CD4-positive, alpha-beta T cell treated with Interferon alpha-2 for 1 hour (primary cell): Measurements from ENCODE around the gene TMEM270.
"Not testable (repeated sequence)": the region's sequence is repeated elsewhere in the genome, so short reads cannot be mapped to it uniquely, and the experiment has no call there.

ENCODE experiments used
- DNase-seq, 2 donors: peaks; one replicate each; pipeline ENCODE4 v3.0.0-alpha.2; 2020 to 2022

TMEM270 gene

GRCh38 chr7:73864981-73865711 is 4.2 kb downstream of the TMEM270 start:
- DNase-seq, result no peak

GRCh38 chr7:73865738-73866445 is 4.9 kb downstream of the TMEM270 start:
- DNase-seq, result peak in 1 of 2 donors; percentile 12

GRCh38 chr7:73866446-73866767 is 5.4 kb downstream of the TMEM270 start:
- no peak for DNase-seq

- DNase-seq, result no peak
Observed at GRCh38 chr7:73869011-73869798, 8.2 kb downstream of the TMEM270 start.

GRCh38 chr7:73870041-73870492 is 9.1 kb downstream of the TMEM270 start:
- DNase-seq, result no peak

GRCh38 chr7:73871163-73872011 is 10.4 kb downstream of the TMEM270 start:
- DNase-seq, result no peak

- no peak for DNase-seq
Observed at GRCh38 chr7:73872056-73872908, 11.3 kb downstream of the TMEM270 start.

- no peak for DNase-seq
Observed at GRCh38 chr7:73876361-73876760, 15.4 kb downstream of the TMEM270 start.

GRCh38 chr7:73876973-73877372 is 16.0 kb downstream of the TMEM270 start:
- DNase-seq, result no peak

GRCh38 chr7:73879977-73880681 is 19.2 kb downstream of the TMEM270 start:
- no peak for DNase-seq

GRCh38 chr7:73880755-73881328 is 19.9 kb downstream of the TMEM270 start:
- no peak for DNase-seq

- no peak for DNase-seq
Observed at GRCh38 chr7:73881352-73882046, 20.5 kb downstream of the TMEM270 start.

GRCh38 chr7:73882047-73882402 is 21.1 kb downstream of the TMEM270 start:
- no peak for DNase-seq

- not testable (repeated sequence) for DNase-seq
Observed at GRCh38 chr7:73884867-73885422, 24.0 kb downstream of the TMEM270 start.

GRCh38 chr7:73885433-73885974 is 24.5 kb downstream of the TMEM270 start:
- no peak for DNase-seq

- peak in 1 of 2 donors; percentile 2 for DNase-seq
Observed at GRCh38 chr7:73885975-73886798, 25.2 kb downstream of the TMEM270 start.

GRCh38 chr7:73887762-73888161 is 26.8 kb downstream of the TMEM270 start:
- no peak for DNase-seq

GRCh38 chr7:73888959-73889358 is 28.0 kb downstream of the TMEM270 start:
- DNase-seq, result no peak
